GM23338 (cell line): ENCODE results near the gene RHBDD2. TPM values are rescaled to one million over a fixed set of nuclear protein-coding genes. Genes with fewer than 3 reads are reported as not detected.

Source experiments
- ATAC-seq: fragments of 200-7000 bp; cut with Tn5 transposase; 3 replicates; pipeline ENCODE4 v1.9.1; 2020
- DNase-seq: peaks from one replicate; pipeline ENCODE4 v3.0.0-alpha.2; 2015; ENCODE audit warnings: low spot score
- H2AFZ ChIP-seq: fragments of 200-600 bp; sonication (generic); 2 replicates; pipeline ENCODE4 v1.8.0; 2016; ENCODE audit warnings: antibody characterized with exemption, mild to moderate bottlenecking, moderate library complexity
- H3F3A ChIP-seq: fragments of 200-600 bp; sonication (generic); replicated peaks from 2 replicates; pipeline ENCODE4 v1.8.0; 2017; ENCODE audit warnings: antibody characterized with exemption, mixed run types, low read depth
- H3K27ac ChIP-seq: fragments of 200-600 bp; sonication (generic); 2 replicates; pipeline ENCODE4 v1.6.1; 2016; ENCODE audit warnings: low read depth
- H3K27me3 ChIP-seq: fragments of 200-600 bp; sonication (generic); 2 replicates; pipeline ENCODE4 v1.8.0; 2016; ENCODE audit warnings: mild to moderate bottlenecking, mixed run types, moderate library complexity; ENCODE audit not compliant: insufficient read depth
- H3K36me3 ChIP-seq: fragments of 200-600 bp; sonication (generic); 2 replicates; pipeline ENCODE4 v1.8.0; 2016; ENCODE audit warnings: mild to moderate bottlenecking; ENCODE audit not compliant: insufficient read depth
- H3K4me1 ChIP-seq: fragments of 200-600 bp; sonication (generic); 2 replicates; pipeline ENCODE4 v1.8.0; 2016; ENCODE audit warnings: mild to moderate bottlenecking, moderate library complexity; ENCODE audit not compliant: insufficient read depth
- H3K4me2 ChIP-seq: fragments of 200-600 bp; sonication (generic); 2 replicates; pipeline ENCODE4 v1.7.1; 2017; ENCODE audit warnings: mixed run types
- H3K4me3 ChIP-seq: fragments of 200-600 bp; sonication (generic); 2 replicates; pipeline ENCODE4 v1.6.1; 2016; ENCODE audit warnings: mixed run types
- H3K79me2 ChIP-seq: fragments of 200-600 bp; sonication (generic); replicated peaks from 2 replicates; pipeline ENCODE4 v1.8.0; 2017; ENCODE audit warnings: mild to moderate bottlenecking; ENCODE audit not compliant: insufficient read depth
- H3K9me2 ChIP-seq: fragments of 200-600 bp; sonication (generic); 2 replicates; pipeline ENCODE4 v1.8.0; 2017; ENCODE audit not compliant: insufficient read depth
- H4K20me1 ChIP-seq: fragments of 200-600 bp; sonication (generic); replicated peaks from 2 replicates; pipeline ENCODE4 v1.8.0; 2017; ENCODE audit warnings: mild to moderate bottlenecking; ENCODE audit not compliant: insufficient read depth
- H3K27ac Mint-ChIP-seq: 2 replicates; pipeline ENCODE4 v1.8.0; 2020; ENCODE audit warnings: inconsistent platforms, mild to moderate bottlenecking, moderate library complexity, mixed read lengths
- H3K27me3 Mint-ChIP-seq: 3 replicates; pipeline ENCODE4 v1.8.0; 2022; ENCODE audit warnings: low read depth, mild to moderate bottlenecking, moderate library complexity, mixed read lengths, inconsistent platforms; ENCODE audit not compliant: insufficient read depth, poor library complexity
- H3K36me3 Mint-ChIP-seq: 3 replicates; pipeline ENCODE4 v1.8.0; 2021; ENCODE audit warnings: low read depth, mild to moderate bottlenecking, inconsistent platforms, moderate library complexity, mixed read lengths
- H3K4me1 Mint-ChIP-seq: 3 replicates; pipeline ENCODE4 v1.8.0; 2020; ENCODE audit warnings: mild to moderate bottlenecking, inconsistent platforms, mixed read lengths
- H3K4me3 Mint-ChIP-seq: 3 replicates; pipeline ENCODE4 v1.8.0; 2021; ENCODE audit warnings: moderate library complexity, mild to moderate bottlenecking, inconsistent platforms, mixed read lengths
- H3K9me3 Mint-ChIP-seq: 3 replicates; pipeline ENCODE4 v1.8.0; 2020; ENCODE audit warnings: moderate library complexity, mild to moderate bottlenecking, inconsistent platforms, mixed read lengths
- CREB1 ChIP-seq: fragments of 250-450 bp; sonication (Bioruptor Pico); IDR thresholded peaks from 2 replicates; pipeline ENCODE4 v1.5.0; 2020; ENCODE audit warnings: low read depth, mild to moderate bottlenecking, moderate library complexity
- CTCF ChIP-seq, 2 experiments: fragments of 200-600 bp in 1 of 2; sonication (generic) in 1 of 2; conservative IDR thresholded peaks; 2 replicates each; pipeline versions ENCODE4 v1.5.1 to v1.6.1; 2016 to 2017; ENCODE audit warnings: antibody characterized with exemption in 2 of 2, low read depth in 2 of 2, mild to moderate bottlenecking in 2 of 2, moderate library complexity in 1 of 2
- ETS1 ChIP-seq: IDR thresholded peaks from 2 replicates; pipeline ENCODE4 v1.6.1; 2016; ENCODE audit warnings: antibody characterized with exemption
- EZH2 ChIP-seq: fragments of 200-600 bp; sonication (generic); IDR thresholded peaks from one replicate; pipeline ENCODE4 v1.8.0; 2017; ENCODE audit warnings: antibody characterized with exemption, mild to moderate bottlenecking, low read depth; ENCODE audit not compliant: unreplicated experiment
- NANOG ChIP-seq: IDR thresholded peaks from 2 replicates; pipeline ENCODE4 v1.6.1; 2016; ENCODE audit warnings: antibody characterized with exemption, borderline replicate concordance
- POLR2AphosphoS5 ChIP-seq: IDR thresholded peaks from 2 replicates; pipeline ENCODE4 v1.6.1; 2016; ENCODE audit warnings: antibody characterized with exemption, low read depth
- REST ChIP-seq: IDR thresholded peaks from one replicate; pipeline ENCODE4 v1.6.1; 2018; ENCODE audit warnings: antibody characterized with exemption; ENCODE audit not compliant: unreplicated experiment
- STAT1 ChIP-seq: IDR thresholded peaks from one replicate; pipeline ENCODE4 v1.6.1; 2016; ENCODE audit warnings: antibody characterized with exemption; ENCODE audit not compliant: unreplicated experiment
- ZNF114 ChIP-seq: fragments of 250-450 bp; sonication (Bioruptor Pico); IDR thresholded peaks from 2 replicates; pipeline ENCODE4 v1.5.0; 2020; ENCODE audit warnings: mild to moderate bottlenecking, moderate library complexity
- polyA plus RNA-seq: library from polyadenylated mRNA; unstranded; fragments of >200 nt; fragmentation: Nextera tagmentation; extraction: Ambion mirVana; gene quantifications from 2 replicates; pipeline ENCODE4 v1.2.1, GENCODE V29; 2016
- total RNA-seq: library from RNA; depleted of rRNA; stranded (reverse); fragments of >200 nt; shearing (Covaris generic); gene quantifications from 2 replicates; pipeline ENCODE4 v1.2.3, GENCODE V29; 2014

RHBDD2 gene
- total and polyA plus RNA-seq, 2 experiments from 2014 or later: 23.1 to 25.7 TPM

GRCh38 chr7:75914169-75914654 lies 35.4 kb downstream of the RHBDD2 start (continued):
- no peak for TF ChIP-seq REST
- TF ChIP-seq ZNF114 (CRISPR knock-in tag): no peak

- H2AFZ ChIP-seq: peak within 1 kb of the TSS; percentile 87
- Mint-ChIP-seq H3K36me3 (no peaks in the 10 kb centered on the region; the same call in 2 of the 3 replicates), H3K9me3 (no peaks in the 10 kb centered on the region; the same call in 2 of the 3 replicates), H3K4me3 (peak within 1 kb of the TSS; percentile 85), H3K27ac (peak within 1 kb of the TSS; percentile 66; the same call in 1 of the 2 replicates), H3K27me3 (peaks cover 12% of the 10 kb centered on the region), H3K4me1 (peaks cover 20% of the 10 kb centered on the region)
- peaks cover 12% of the 10 kb centered on the region; the same call in 1 of the 2 replicates for H3F3A ChIP-seq
- H4K20me1 ChIP-seq: peaks cover 41% of the 10 kb centered on the region
- H3K27ac ChIP-seq: peak within 1 kb of the TSS; percentile 83
- H3K36me3 ChIP-seq: no peaks in the 10 kb centered on the region; the same call in 1 of the 2 replicates
- ATAC-seq: peak; percentile 87
- peaks cover 46% of the 10 kb centered on the region for H3K79me2 ChIP-seq
- H3K4me1 ChIP-seq: peaks cover 29% of the 10 kb centered on the region
- DNase-seq: peak; percentile 92
- no peaks in the 10 kb centered on the region for H3K9me2 ChIP-seq
- peak within 1 kb of the TSS; percentile 97 for H3K4me2 ChIP-seq
- TF ChIP-seq EZH2 (no peak), ETS1 (0 out of 2 replicates have a peak, but pooled peaks have one; percentile 37), POLR2AphosphoS5 (peak; percentile 99), CREB1 (peak; percentile 81), STAT1 (no peak), CTCF (conservative IDR thresholded peaks at IDR 0.05; ENCODE audit: low read depth in 2 of 2) (peak in 1 of 2 experiments; percentile 16; a peak in 1 of 4 replicates), ZNF114 (CRISPR knock-in tag) (no peak), REST (peak; percentile 25), NANOG (peak; percentile 8; the same call in 1 of the 2 replicates)
- H3K27me3 ChIP-seq: no peaks in the 10 kb centered on the region
- H3K4me3 ChIP-seq: peak within 1 kb of the TSS; percentile 99
Measured at GRCh38 chr7:75914655-75915415, 36.0 kb downstream of the RHBDD2 start, which contains the start of gene POR. Gene POR, plus strand, starts transcription at chr7:75915155. Its CDS starts 38,847 bp downstream, at chr7:75954002.
